GM21528 (cell line): Measurements from ENCODE around the gene UGGT1.

Source experiments
- ATAC-seq: cut with Tn5 transposase; IDR thresholded peaks from one replicate; pipeline ENCODE4 v1.9.1; 2021; ENCODE audit warnings: mild to moderate bottlenecking, moderate library complexity; ENCODE audit not compliant: unreplicated experiment, low FRiP score

UGGT1 gene

DNA sequence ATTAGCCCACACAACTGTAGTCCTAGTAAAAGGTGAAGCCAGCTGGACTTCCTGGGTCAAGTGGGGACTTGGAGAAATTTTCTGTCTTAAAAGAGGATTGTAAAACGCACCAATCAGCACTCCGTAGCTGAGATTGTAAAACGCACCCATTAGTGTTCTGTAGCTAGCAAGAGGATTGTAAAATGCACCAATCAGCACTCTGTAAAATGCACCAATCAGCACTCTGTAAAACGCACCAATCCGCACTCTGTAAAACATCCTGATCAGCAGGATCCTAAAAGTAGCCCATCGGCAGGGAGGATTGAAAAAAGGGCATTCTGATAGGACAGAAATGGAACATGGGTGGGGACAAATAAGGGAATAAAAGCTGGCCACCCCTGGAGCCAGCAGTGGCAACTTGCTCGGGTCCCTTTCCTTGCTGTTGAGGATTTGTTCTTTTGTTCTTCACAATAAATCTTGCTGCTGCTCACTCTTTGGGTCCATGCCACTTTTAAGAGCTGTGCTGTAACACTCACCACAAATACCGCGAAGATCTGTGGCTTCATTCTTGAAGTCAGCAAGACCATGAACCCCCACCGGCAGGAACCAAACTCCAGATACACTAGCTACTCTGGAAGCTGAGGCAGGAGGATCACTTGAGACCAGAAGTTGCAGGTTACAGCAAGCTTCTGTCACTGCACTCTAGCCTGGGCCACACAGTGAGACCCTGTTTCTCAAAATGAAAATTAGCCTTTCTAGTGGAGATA lies 125.1 kb downstream of the UGGT1 start:
- ATAC-seq = no peak

DNA sequence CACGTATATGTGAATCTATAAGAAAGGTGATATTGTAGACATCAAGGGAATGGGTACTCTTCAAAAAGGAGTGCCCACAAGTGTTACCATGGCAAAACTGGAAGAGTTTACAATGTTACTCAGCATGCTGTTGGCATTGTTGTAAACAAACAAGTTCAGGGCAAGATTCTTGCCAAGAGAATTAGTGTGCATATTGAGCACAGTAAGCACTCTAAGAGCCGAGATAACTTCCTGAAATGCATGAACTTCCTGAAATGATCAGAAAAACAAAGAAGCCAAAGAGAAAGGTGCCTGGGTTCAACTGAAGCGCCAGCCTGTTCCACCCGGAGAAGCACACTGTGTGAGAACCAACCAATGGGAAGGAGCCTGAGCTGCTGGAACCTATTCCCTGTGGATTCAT lies 126.7 kb downstream of the UGGT1 start:
- ATAC-seq = no peak

DNA sequence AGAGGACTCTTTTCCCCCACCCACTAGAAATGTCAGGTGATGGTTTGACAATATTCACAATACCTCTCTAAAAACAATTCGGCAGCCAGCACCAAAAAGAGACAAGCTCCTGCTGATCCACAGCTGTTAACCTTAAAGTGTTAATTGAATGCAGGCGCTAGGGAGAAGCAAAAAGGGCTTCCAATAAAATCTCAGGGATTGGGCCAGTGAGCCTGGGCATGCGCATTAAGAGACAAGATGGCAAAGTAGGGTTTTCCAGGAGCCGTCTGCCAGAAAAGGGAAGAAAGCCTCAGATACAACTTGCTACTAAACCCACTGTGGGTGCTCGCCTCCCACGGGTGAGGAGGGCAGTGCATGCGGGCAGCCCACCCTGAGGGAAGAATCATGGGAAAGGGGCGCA lies 128.9 kb downstream of the UGGT1 start:
- ATAC-seq = no peak

DNA sequence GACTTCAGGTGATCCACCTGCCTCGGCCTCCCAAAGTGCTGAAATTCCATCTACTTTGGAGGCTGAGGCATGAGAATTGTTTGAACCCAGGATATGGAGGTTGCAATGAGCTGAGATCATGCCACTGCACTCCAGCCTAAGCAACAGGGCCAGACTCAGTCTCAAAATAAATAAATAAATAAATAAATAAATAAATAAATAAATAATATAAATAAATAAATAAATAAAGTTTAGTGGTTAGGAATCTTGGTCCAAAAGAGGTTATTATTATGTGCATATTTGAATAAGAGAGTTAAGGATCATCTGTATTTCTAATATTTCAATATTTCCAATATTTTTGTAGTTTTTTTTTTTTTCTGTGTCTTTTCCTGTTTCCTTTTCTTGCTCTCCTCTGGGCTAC lies 136.9 kb downstream of the UGGT1 start:
- ATAC-seq = no peak

DNA sequence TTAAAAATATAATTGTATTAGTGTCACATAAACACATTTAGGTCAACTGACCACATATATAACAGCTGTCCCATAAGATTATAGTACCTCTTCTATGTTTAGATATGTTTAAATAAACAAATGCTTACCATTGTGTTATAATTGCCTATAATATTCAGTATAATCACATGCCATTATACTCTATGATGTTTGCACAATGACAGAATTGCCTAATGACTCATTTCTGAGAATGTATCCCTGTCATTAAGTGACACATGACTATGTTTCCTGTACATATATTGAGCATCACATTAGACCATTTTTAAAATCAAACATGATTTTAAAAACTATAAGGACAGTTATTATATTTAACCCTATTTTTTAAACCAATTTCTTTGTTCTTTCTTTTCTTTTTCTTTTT lies 137.9 kb downstream of the UGGT1 start:
- no peak for ATAC-seq

DNA sequence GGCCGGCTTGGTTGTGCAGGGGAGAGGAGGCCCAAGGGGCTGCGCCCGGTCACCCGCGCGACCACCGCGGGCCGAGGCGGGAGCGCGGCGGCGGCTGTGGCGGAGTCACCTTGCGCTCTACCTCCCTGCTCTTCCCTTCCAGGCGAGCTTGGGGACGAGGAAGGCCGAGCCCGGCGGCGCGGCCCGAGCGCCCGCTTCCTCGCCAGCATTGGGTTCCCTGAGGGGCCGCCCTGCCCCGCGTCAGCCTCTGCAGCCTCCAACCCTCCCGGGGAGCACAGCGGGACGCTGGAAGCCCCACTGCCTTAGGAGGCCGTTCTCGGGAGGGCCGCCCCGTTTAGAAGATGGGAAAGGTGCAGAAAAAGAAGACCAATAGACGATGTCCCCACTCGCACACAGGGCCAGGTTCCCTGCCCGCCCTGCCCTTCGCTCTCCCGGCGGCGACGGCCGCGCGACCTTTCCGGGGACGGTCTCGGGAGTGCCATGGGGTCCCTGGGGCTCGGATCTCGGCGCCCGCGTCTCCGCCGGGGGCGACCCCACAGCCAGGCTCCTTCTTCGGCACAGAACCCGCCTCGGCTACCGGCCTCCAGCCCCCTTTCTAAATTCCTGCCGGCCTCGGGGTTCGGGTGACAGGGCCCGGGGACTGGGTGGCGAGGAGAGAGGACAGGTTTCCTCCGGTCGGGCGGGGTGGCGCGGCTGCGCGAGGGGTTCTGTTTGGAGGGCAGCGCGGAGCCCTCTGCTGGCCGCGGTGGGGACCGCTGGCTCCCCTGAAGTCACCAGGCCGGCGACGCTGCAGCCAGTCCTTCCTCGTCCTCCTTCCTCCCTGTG lies 142.2 kb downstream of the UGGT1 start:
- ATAC-seq = peak; percentile 100

DNA sequence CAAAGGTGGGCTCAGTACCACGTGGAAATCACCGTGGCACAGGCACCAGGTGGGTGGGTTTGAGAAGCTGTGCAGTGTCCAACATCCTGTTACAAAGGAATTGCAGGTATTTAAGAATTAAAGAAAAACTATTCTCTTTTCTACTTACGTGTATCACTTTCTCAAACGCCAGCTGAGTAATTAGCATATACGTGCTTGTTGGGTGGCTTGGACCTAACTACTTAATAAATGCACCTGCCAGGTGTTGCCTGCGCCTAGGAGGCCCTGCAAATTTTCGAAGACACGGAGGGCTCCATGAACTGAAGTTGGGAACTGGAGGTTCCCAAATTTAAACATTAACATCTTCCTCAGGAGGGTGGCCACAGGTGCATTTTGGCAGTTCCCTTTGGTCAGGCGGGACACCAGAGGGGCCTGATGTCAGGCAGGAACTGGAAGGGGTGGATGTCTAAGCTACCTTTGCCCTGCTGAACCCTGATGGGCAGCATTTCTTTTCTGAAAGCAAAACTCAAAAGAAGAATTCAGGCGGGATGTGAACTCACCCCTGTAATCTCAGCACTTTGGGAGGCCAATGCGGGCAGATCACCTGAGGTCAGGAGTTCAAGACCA lies 142.9 kb downstream of the UGGT1 start:
- ATAC-seq = peak; percentile 9

DNA sequence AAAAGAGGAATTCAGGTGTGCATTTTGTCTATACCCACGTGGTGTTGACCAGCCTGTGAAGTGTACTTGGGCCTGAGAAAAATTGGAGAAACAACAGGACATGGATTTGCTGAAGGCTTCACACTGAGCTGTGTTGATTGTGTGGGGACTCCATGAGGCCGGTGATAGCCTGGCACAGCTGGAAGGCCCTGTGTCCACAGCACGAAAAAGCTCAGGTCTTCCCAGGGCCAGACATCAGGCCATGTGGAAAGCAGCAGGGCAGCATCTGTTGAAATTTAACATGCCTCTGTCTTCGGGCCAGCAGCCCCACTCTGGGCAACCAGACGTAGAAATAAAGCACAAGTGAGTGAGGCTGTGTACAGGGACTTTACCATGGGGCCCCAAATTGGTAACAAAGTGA lies 143.6 kb downstream of the UGGT1 start:
- ATAC-seq = no peak

DNA sequence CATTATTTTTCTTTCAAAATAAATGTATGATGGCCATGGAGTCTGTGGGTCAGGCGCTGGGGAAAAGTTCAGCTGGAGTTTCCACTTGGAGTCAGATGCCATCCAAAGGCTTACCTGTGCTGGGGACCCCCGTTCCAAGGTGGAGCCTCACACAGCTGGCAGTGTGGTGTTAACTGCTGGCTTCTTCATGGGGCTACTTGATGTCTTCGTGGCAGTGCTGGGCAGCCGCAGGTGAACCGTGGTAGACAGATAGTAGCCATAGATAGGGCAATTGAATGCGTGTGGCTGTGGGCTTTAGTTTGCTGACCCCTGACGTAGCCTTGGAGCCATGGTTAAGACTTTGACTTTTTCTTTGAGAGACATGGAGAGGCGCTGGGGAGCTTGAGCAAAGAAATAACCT lies 144.6 kb downstream of the UGGT1 start:
- no peak for ATAC-seq

DNA sequence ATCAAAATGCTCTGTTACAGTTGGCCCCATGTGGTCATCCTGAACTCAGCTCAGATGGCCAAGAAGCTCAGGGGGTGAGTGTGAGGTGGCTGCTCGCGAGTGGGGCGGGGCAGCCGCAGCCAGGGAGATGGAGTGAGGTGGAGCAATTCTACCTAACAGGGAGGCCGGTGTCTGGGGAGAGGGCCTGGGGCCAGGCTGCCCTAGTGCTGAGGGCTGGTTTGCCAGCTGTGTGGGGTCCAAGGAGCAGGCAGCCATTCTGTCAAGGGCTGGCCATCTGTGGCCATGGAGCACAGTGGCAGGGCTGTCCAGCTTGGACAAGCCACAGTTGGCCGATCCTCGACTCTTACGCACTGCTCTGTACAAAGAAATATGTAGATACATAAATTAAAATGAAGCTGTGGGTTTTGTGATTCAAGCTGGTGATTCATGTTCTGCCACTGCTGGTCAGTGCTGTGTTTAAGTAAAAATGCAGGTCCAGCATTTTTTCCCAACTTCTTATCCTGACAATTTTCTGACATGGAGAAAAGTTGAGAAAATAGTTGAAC lies 145.6 kb downstream of the UGGT1 start:
- ATAC-seq = no peak

DNA sequence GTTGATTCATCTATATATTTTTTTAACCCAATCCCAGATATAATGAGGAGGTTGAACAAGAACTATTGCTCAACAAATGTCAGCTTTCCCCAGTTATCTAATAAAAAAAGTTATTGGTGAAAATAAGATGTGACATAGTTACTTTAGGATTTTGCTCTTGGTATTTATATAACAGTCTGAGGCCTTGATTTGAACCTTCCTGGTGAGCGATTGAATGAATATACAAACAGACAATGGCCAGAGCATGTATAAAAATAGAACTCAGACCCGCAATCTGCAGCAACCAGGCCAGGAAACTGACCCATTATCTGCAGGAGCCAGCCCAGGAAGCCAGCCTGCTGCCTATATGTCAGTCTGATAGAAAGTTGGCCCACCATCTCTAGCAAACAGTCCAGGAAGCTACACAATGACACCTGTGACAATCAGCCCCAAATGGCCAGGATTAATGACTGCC lies 146.1 kb downstream of the UGGT1 start:
- no peak for ATAC-seq

DNA sequence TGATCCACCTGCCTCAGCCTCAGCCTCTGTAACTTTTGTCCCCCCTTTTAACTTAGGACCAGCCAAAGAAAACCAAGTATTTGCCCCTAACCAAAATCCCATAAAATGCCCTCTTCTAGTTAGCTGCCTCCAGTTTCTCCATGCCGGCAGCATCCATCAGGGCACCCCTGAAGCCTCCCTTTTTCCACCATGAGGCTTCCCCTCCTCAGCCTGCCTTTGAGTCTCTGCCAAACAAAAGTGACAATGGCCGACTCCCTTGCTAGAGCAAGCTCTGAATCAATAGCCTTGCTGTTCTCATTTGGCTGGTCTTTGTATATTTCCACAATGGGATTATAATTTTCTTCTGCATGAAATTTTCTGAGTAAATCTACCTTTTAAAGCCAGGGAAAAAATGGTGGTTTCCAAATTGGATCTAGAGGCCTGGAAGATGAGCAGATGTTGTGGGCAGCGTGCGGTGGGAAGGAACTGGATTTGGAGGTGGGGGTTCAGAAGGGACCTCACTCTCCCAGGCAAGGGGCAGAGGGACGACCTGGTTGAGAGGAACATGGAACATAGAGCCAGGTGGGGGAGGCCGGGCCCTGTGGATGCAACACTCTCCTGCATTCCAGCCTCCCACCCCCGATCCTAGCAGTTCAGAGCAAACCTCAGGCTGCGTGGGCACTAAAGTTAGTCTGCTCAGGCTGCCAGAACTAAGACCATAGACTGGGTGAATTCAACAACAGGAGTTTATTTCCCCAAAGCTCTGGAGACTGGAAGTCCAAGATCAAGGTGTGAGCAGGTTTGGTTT lies 147.1 kb downstream of the UGGT1 start:
- ATAC-seq = no peak

DNA sequence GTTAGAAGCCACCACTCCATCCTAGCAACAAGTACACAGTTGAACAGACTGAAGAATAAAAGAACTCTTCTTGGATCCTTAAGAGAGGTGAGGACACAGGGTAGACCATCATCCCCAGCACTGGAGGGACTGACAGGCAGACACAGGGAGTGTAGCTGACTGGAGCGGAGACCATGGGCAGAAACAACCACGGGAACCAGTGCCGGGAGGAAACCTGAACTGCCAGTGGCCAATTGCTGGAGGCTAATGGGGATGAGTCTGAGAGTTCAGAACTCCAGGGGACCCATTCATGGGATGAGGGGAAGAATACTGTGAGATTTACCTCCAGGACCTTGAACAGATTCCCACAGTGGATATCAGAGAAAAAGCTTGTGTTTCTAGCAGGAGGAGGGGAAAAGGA lies 150.9 kb downstream of the UGGT1 start:
- no peak for ATAC-seq
